Mesenteric fat pad (tissue), 1 donor: Measurements from ENCODE around the gene PUDP. TPM values are rescaled to one million over a fixed set of nuclear protein-coding genes. Genes with fewer than 3 reads are reported as not detected.

Source experiments
- DNase-seq: peaks from one replicate; pipeline ENCODE4 v3.0.0-alpha.2; 2020; ENCODE audit warnings: low spot score
- total RNA-seq: library from RNA; stranded (reverse); fragmentation: NEBNext Ultra II Directional; extraction: Animal tissue kit (Norgen Biotek cat#: 25700); gene quantifications from one replicate; pipeline ENCODE4 v1.2.1, GENCODE V29; 2021
- donor health status: DM: yes; HTN: yes; CAD: no.

The PUDP gene
- total RNA-seq, 1 donor from 2014 or later: 15.5 TPM

- DNase-seq: no peak
Observed at GRCh38 chrX:7076245-7076661, 71.7 kb downstream of the PUDP start.

- no peak for DNase-seq
Observed at GRCh38 chrX:7074908-7075204, 73.1 kb downstream of the PUDP start.

- no peak for DNase-seq
Observed at GRCh38 chrX:7074148-7074907, 73.6 kb downstream of the PUDP start.

GRCh38 chrX:7073336-7073735 lies 74.6 kb downstream of the PUDP start:
- DNase-seq: no peak

- no peak for DNase-seq
Observed at GRCh38 chrX:7072856-7073255, 75.1 kb downstream of the PUDP start.

- no peak for DNase-seq
Observed at GRCh38 chrX:7071390-7071789, 76.6 kb downstream of the PUDP start.

GRCh38 chrX:7069556-7069955 lies 78.4 kb downstream of the PUDP start:
- no peak for DNase-seq

GRCh38 chrX:7068939-7069367 lies 79.0 kb downstream of the PUDP start:
- no peak for DNase-seq

GRCh38 chrX:7067256-7067655 lies 80.7 kb downstream of the PUDP start:
- DNase-seq: no peak

GRCh38 chrX:7065473-7065872 lies 82.5 kb downstream of the PUDP start:
- no peak for DNase-seq

GRCh38 chrX:7062903-7063302 lies 85.0 kb downstream of the PUDP start:
- DNase-seq: no peak

- DNase-seq: no peak
Observed at GRCh38 chrX:7062276-7062675, 85.7 kb downstream of the PUDP start.

GRCh38 chrX:7061429-7061828 lies 86.5 kb downstream of the PUDP start:
- no peak for DNase-seq

GRCh38 chrX:7060444-7060843 lies 87.5 kb downstream of the PUDP start:
- DNase-seq: no peak

GRCh38 chrX:7059859-7060258 lies 88.1 kb downstream of the PUDP start:
- no peak for DNase-seq

- DNase-seq: no peak
Observed at GRCh38 chrX:7059214-7059838, 88.6 kb downstream of the PUDP start.

- DNase-seq: no peak
Observed at GRCh38 chrX:7055386-7056137, 92.4 kb downstream of the PUDP start.

GRCh38 chrX:7054219-7055216 lies 93.4 kb downstream of the PUDP start:
- DNase-seq: no peak

- DNase-seq: no peak
Observed at GRCh38 chrX:7052541-7052940, 95.4 kb downstream of the PUDP start.

GRCh38 chrX:7050271-7050670 lies 97.7 kb downstream of the PUDP start:
- no peak for DNase-seq

GRCh38 chrX:7047951-7048350 lies 100.0 kb downstream of the PUDP start:
- no peak for DNase-seq
